GM18498 (cell line): Measurements from ENCODE around the gene ARSA.

Experiments
- ATAC-seq: cut with Tn5 transposase; IDR thresholded peaks from one replicate; pipeline ENCODE4 v1.9.1; 2021; ENCODE audit warnings: mild to moderate bottlenecking, moderate library complexity; ENCODE audit not compliant: unreplicated experiment

Gene ARSA

DNA sequence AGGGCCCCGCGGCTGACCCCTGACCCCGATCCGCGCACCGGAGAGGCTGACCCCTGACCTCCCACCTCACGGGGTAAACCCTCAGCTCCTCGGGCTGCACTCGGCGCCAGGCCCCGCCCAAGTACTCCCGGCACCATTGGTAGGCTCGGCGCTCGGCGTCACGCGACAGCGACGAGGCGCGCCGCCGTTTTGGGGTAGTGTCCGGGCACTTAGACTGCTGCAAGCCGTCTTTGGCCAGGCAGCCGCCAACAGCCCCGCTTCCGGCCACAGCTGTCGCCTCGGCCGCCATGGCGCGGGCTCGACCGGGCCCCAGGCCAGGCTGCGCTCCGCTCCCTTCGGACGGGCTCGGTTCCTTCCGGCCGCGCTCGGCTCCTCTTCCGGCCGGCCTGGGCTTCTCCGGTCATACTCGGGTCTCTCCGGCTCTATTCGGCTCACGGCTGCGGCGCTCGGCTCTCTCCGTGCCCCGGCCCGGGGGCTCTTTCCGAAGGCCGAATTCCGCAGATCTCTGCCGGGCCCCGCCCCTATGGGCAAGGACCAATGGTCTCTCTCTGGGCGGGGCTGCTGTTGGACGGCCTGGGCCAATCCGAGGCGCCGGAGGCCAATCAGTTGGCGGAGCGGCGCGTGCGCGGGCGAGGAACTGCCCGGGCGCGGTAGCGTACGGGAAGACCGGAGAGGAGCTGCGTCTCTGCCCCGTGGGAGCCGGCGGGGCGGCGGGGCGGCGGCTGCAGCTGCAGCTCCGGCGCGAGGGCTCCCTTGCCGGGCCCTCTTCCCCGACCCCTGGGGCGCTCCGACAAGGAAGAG, 45.3 kb downstream of the ARSA start, which contains the start of gene CHKB:
Gene CHKB, minus strand, starts transcription at position 357 of the 801 bp plus-strand sequence. Its CDS starts 68 bp downstream, at position 289.
- ATAC-seq = peak; percentile 88

GRCh38 chr22:50581950-50582492, 45.9 kb downstream of the ARSA start:
- peak; percentile 18 for ATAC-seq

- no peak for ATAC-seq
Measured at GRCh38 chr22:50581031-50581949, 46.7 kb downstream of the ARSA start.

DNA sequence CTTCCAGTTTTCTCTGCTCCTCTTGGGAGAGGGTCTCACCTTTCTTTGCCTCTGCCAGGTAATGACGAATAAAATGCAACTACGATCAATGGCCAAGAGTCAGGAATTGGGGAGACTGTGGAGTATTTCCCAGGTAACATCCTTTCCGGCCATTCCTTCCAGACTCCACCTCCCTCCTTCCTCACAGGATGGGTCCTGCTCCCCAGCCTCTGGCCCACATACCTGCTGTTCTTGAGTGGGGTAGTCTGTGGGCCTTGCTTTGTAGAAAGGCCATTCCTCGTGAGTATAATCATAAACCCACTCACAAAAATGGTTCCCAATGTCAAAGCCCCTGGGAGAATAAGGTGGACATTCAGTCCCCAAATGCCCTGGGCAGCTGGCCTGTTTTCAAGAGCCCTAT, 48.2 kb downstream of the ARSA start:
- no peak for ATAC-seq

DNA sequence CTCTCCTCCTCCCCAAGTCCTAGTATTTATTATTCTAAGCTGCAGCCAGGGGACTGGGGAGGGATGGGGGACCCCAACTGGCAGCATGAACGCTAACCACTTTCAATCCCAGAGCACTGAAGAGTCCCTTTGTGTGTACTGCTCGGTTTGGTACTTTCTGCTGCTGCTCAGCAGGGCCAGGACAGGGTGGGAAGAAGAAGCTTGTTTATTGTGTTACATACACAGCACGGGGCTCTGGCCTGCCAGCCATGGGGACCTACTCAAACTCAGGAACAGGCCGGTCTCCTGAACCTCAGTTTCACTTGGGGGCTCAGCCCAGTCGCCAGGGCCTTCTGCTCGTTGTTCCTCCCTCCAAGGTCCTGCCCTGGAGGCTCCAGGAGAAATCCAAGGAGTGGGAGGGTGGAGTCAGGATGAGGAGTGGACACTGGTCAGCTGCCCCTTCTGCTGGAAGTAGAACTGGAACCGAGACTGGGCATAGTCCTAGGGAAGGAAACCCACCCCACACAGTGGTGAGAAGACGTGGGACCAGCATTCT, 49.1 kb downstream of the ARSA start:
- no peak for ATAC-seq

GRCh38 chr22:50577987-50578775, 49.8 kb downstream of the ARSA start, which contains the start of gene CPT1B:
Gene CPT1B (minus strand): TSS chr22:50578427. CDS start chr22:50577915, 512 bp downstream.
- ATAC-seq = no peak

- no peak for ATAC-seq
Measured at GRCh38 chr22:50577697-50577986, 50.3 kb downstream of the ARSA start.

- ATAC-seq = no peak
Measured at GRCh38 chr22:50576806-50577696, 50.9 kb downstream of the ARSA start.

DNA sequence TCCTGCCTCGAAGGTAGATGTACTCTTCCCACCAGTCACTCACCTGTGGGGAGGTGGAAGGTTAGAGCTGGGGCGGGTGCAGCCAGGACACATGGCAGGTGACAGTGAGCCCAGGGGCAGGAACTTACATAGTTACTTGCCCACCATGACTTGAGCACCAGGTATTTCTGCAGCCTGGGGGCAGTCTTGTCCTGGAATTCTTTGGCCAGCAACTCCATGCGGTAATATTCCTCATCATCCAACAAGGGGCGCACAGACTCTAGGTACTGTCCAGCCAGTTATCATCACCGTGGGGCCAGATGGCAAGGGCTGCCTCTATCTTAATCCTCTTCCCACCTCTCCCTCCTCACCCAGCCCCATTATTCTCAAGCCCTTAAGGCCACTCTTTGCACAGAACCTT, 51.9 kb downstream of the ARSA start:
- ATAC-seq = no peak

- ATAC-seq = no peak
Measured at GRCh38 chr22:50575426-50575941, 52.5 kb downstream of the ARSA start.
